Endothelial cell of umbilical vein (primary cell): ENCODE measurements around the gene EVA1A. TPM values are rescaled to one million over a fixed set of nuclear protein-coding genes. Genes with fewer than 3 reads are reported as not detected.

Source experiments
- BruUV-seq: library from RNA; stranded (reverse); fragments of 400-500 nt; replicated peaks from 2 replicates; lab custom pipeline; 2021; lab: Mats Ljungman, UMichigan
- CTCF ChIA-PET: fragments of 300-600, 350-600 bp; sonication (Branson Sonifier 250); formaldehyde crosslinking; loops from one replicate; lab custom pipeline; 2021; ENCODE audit warnings: antibody characterized with exemption, inconsistent platforms; lab: Charles Lee
- POLR2A ChIA-PET: fragments of 300-600, 350-600 bp; sonication (Branson Sonifier 250); formaldehyde crosslinking; loops from one replicate; lab custom pipeline; 2021; ENCODE audit warnings: antibody characterized with exemption, inconsistent platforms; lab: Charles Lee
- DNase-seq: peaks from one replicate; pipeline ENCODE4 v3.0.0-alpha.2; 2011; ENCODE audit warnings: low read depth, low spot score
- FAIRE-seq: peaks from 2 replicates; lab custom pipeline; 2011; peaks lifted over from hg19 to GRCh38; lab: Jason Lieb, UNC
- H2AFZ ChIP-seq: 2 replicates; pipeline ENCODE4 v1.6.0; 2012; ENCODE audit warnings: low read depth, low read length, control low read depth, inconsistent platforms
- H3K27ac ChIP-seq: 2 replicates; pipeline ENCODE4 v1.5.1; 2011; ENCODE audit warnings: low read depth, mild to moderate bottlenecking, control low read depth, low read length, moderate library complexity; ENCODE audit not compliant: insufficient read depth
- H3K27me3 ChIP-seq, 2 experiments: 2 replicates each; pipeline versions ENCODE4 v1.6.0 to v1.6.1; 2011; ENCODE audit warnings: low read length in 2 of 2, mixed read lengths in 1 of 2; ENCODE audit not compliant: control insufficient read depth in 2 of 2, insufficient read depth in 2 of 2
- H3K36me3 ChIP-seq, 2 experiments: 2 replicates in 1 of 2; 3 replicates in 1 of 2; pipeline ENCODE4 v1.5.1; 2011; ENCODE audit warnings: low read length in 2 of 2, mild to moderate bottlenecking in 1 of 2, moderate library complexity in 1 of 2; ENCODE audit not compliant: control insufficient read depth in 2 of 2, insufficient read depth in 2 of 2; ENCODE audit errors: extremely low read depth in 1 of 2
- H3K4me1 ChIP-seq: 3 replicates; pipeline ENCODE4 v1.5.1; 2011; ENCODE audit warnings: mild to moderate bottlenecking, low read length; ENCODE audit not compliant: control insufficient read depth, insufficient read depth; ENCODE audit errors: extremely low read depth
- H3K4me2 ChIP-seq: 2 replicates; pipeline ENCODE4 v1.6.1; 2011; ENCODE audit warnings: low read length, control low read depth, mixed read lengths; ENCODE audit not compliant: insufficient read depth
- H3K4me3 ChIP-seq, 3 experiments: fragments of 200-600 bp in 1 of 3; sonication (generic), shearing (Covaris generic) in 1 of 3; replicated peaks in 1 of 3; 2 replicates each; pipeline ENCODE4 v1.5.1; 2011 to 2016; ENCODE audit warnings: control low read depth in 3 of 3, low read length in 3 of 3, mild to moderate bottlenecking in 2 of 3, inconsistent platforms in 1 of 3, low read depth in 1 of 3, moderate library complexity in 1 of 3; ENCODE audit not compliant: insufficient read depth in 1 of 3
- H3K79me2 ChIP-seq: 2 replicates; pipeline ENCODE4 v1.6.0; 2012; ENCODE audit warnings: low read length, inconsistent platforms; ENCODE audit not compliant: control insufficient read depth, insufficient read depth
- H3K9ac ChIP-seq: replicated peaks from 2 replicates; pipeline ENCODE3; 2011; ENCODE audit warnings: low read length, control low read depth; ENCODE audit not compliant: insufficient read depth; ENCODE audit errors: extremely low read depth
- H3K9me1 ChIP-seq: replicated peaks from 3 replicates; pipeline ENCODE4 v1.6.0; 2011; ENCODE audit warnings: mild to moderate bottlenecking, low read length; ENCODE audit not compliant: control insufficient read depth, insufficient read depth; ENCODE audit errors: extremely low read depth
- H3K9me3 ChIP-seq: replicated peaks from 2 replicates; pipeline ENCODE4 v1.5.1; 2012; ENCODE audit warnings: low read length, inconsistent platforms; ENCODE audit not compliant: control insufficient read depth, insufficient read depth
- H4K20me1 ChIP-seq: replicated peaks from 2 replicates; pipeline ENCODE3; 2011; ENCODE audit warnings: mild to moderate bottlenecking, low read length; ENCODE audit not compliant: control insufficient read depth, insufficient read depth; ENCODE audit errors: extremely low read depth
- EZH2 ChIP-seq: IDR thresholded peaks from 2 replicates; pipeline ENCODE4 v1.6.1; 2012; ENCODE audit warnings: borderline replicate concordance, low read depth, mild to moderate bottlenecking, moderate library complexity, low read length, inconsistent platforms; ENCODE audit not compliant: severe bottlenecking
- FOS ChIP-seq: IDR thresholded peaks from 2 replicates; pipeline ENCODE4 v1.6.1; 2011; ENCODE audit warnings: mild to moderate bottlenecking, low read length, moderate library complexity, borderline replicate concordance; ENCODE audit not compliant: insufficient read depth
- GATA2 ChIP-seq: IDR thresholded peaks from 2 replicates; pipeline ENCODE4 v1.7.0; 2011; ENCODE audit warnings: low read depth, mild to moderate bottlenecking, moderate library complexity, mixed read lengths, low read length; ENCODE audit not compliant: insufficient read length, insufficient read depth
- JUN ChIP-seq: IDR thresholded peaks from 2 replicates; pipeline ENCODE4 v1.6.1; 2011; ENCODE audit warnings: borderline replicate concordance, low read depth; ENCODE audit not compliant: insufficient read length, insufficient read depth
- MAX ChIP-seq: IDR thresholded peaks from 2 replicates; pipeline ENCODE4 v1.6.1; 2011; ENCODE audit not compliant: insufficient read depth, insufficient read length
- MYC ChIP-seq: IDR thresholded peaks from one replicate; pipeline ENCODE4 v1.6.1; 2011; ENCODE audit warnings: mild to moderate bottlenecking, low read depth, low read length
- POLR2A ChIP-seq: IDR thresholded peaks from 2 replicates; pipeline ENCODE4 v1.6.1; 2012; ENCODE audit warnings: low read depth, mild to moderate bottlenecking, control low read depth, low read length
- POLR2AphosphoS5 ChIP-seq: IDR thresholded peaks from 2 replicates; pipeline ENCODE4 v1.6.1; 2012; ENCODE audit warnings: low read depth, mild to moderate bottlenecking, control low read depth, low read length, moderate library complexity; ENCODE audit not compliant: insufficient read depth
- dilution Hi-C: fragments of 300-500 bp; cut with MboI; formaldehyde crosslinking; loops from one replicate; pipeline ENCODE4 v1.15.0; 2019; ENCODE audit warnings: low sequenced_read_pairs; ENCODE audit not compliant: extremely low pct_ligation_motif_present
- intact Hi-C: fragments of 100-400 bp; cut with micrococcal nuclease; formaldehyde crosslinking; loops from one replicate; pipeline ENCODE4 v1.10.0; 2022
- polyA plus RNA-seq, 4 experiments: library from polyadenylated mRNA; depleted of rRNA in 3 of 4; stranded (reverse) in 3 of 4; unstranded in 1 of 4; fragments of >200 nt; gene quantifications; 2 replicates each; pipeline versions ENCODE4 v1.2.1 to v1.2.3, GENCODE V29; 2011 to 2012; ENCODE audit warnings: missing spikeins in 1 of 4
- total RNA-seq: library from RNA; stranded (reverse); gene quantifications from 2 replicates; pipeline ENCODE4 v1.2.3, GENCODE V29; 2021
- TF ChIP-seq, protein P1 (sequence below), 2 donors: IDR thresholded peaks; 1 replicate in 1 of 2; 2 replicates in 1 of 2; pipeline ENCODE4 v1.5.1; 2011; ENCODE audit warnings: low read length in 2 of 2, mild to moderate bottlenecking in 2 of 2, moderate library complexity in 2 of 2, control low read depth in 1 of 2, inconsistent platforms in 1 of 2, low read depth in 1 of 2; ENCODE audit not compliant: insufficient read depth in 1 of 2; ENCODE audit errors: extremely low read depth in 1 of 2

EVA1A gene
- total and polyA plus RNA-seq, 2 donors (not counting 3 experiments of a cell fraction or from before 2014, with no cell fraction given): 52.6 to 66.5 TPM

DNA sequence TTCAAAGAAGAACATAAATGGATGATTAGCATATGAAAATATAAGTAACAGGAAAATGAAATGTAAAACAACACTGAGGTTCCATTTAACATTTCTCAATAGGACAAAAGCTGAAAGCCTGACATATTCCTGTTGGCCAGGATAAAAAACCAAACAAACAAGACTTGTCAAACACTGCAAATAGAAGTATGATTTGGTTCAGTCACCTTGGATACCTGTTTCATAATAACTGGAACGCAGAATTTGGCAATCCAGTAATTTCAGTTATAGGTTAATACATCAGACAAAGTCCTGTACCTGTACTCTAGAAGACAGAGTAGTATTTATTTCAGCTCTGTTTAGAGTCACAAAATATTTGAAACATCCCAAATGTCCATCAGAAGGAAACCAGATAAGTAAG lies 16.5 kb upstream of the EVA1A start:
- intact Hi-C loops (no loop called here), dilution Hi-C loops (no loop called here)
- no peak for TF ChIP-seq JUN
- TF ChIP-seq EZH2: no peak
- TF ChIP-seq FOS: no peak
- TF ChIP-seq POLR2AphosphoS5: no peak
- TF ChIP-seq GATA2: no peak
- no peak for TF ChIP-seq POLR2A
- no peak for TF ChIP-seq MYC
- TF ChIP-seq, protein P1, sequence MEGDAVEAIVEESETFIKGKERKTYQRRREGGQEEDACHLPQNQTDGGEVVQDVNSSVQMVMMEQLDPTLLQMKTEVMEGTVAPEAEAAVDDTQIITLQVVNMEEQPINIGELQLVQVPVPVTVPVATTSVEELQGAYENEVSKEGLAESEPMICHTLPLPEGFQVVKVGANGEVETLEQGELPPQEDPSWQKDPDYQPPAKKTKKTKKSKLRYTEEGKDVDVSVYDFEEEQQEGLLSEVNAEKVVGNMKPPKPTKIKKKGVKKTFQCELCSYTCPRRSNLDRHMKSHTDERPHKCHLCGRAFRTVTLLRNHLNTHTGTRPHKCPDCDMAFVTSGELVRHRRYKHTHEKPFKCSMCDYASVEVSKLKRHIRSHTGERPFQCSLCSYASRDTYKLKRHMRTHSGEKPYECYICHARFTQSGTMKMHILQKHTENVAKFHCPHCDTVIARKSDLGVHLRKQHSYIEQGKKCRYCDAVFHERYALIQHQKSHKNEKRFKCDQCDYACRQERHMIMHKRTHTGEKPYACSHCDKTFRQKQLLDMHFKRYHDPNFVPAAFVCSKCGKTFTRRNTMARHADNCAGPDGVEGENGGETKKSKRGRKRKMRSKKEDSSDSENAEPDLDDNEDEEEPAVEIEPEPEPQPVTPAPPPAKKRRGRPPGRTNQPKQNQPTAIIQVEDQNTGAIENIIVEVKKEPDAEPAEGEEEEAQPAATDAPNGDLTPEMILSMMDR (IDR thresholded peaks at IDR 0.05; ENCODE audit: extremely low read depth in 1 of 2, insufficient read depth in 1 of 2, low read depth in 1 of 2, low read length in 2 of 2): no peak
- TF ChIP-seq MAX: no peak
- no peaks in the 10 kb centered on the region for H3K79me2 ChIP-seq
- H3K36me3 ChIP-seq: no peaks in the 10 kb centered on the region
- no peak for DNase-seq
- H3K4me3 ChIP-seq: no peak overlapping the region
- no peak overlapping the region for H3K4me2 ChIP-seq
- CTCF ChIA-PET: no interaction called here
- no peak overlapping the region for H3K9ac ChIP-seq
- no peak overlapping the region for H2AFZ ChIP-seq
- no peaks in the 10 kb centered on the region for H3K27me3 ChIP-seq
- no peak for FAIRE-seq
- H3K4me1 ChIP-seq: no peaks in the 10 kb centered on the region
- no peak overlapping the region for H3K27ac ChIP-seq
- POLR2A ChIA-PET: no interaction called here
- no peaks in the 10 kb centered on the region for H4K20me1 ChIP-seq
- no peaks in the 10 kb centered on the region for H3K9me3 ChIP-seq
- no TSS peak for BruUV-seq
- no peaks in the 10 kb centered on the region for H3K9me1 ChIP-seq
